WTC11 (cell line): ENCODE results near the gene HS3ST1. TPM values are rescaled to one million over a fixed set of nuclear protein-coding genes. Genes with fewer than 3 reads are reported as not detected.

Experiments
- ATAC-seq: fragments of 200-7000 bp; cut with Tn5 transposase; 2 replicates; pipeline ENCODE4 v1.10.0; 2021; ENCODE audit warnings: mild to moderate bottlenecking, moderate library complexity
- CTCF ChIA-PET: fragments of 300-600 bp; sonication (Branson Sonifier 250); formaldehyde crosslinking; loops from one replicate; lab custom pipeline; 2021; ENCODE audit warnings: antibody characterized with exemption; lab: Charles Lee
- POLR2A ChIA-PET: fragments of 350-600 bp; sonication (Branson Sonifier 250); formaldehyde crosslinking; loops from one replicate; lab custom pipeline; 2021; ENCODE audit warnings: antibody characterized with exemption; lab: Charles Lee
- DNase-seq: peaks from one replicate; pipeline ENCODE4 v3.0.0; 2021; ENCODE audit warnings: low spot score
- H3K27ac Mint-ChIP-seq: 2 replicates; pipeline ENCODE4 v1.8.0; 2021; ENCODE audit warnings: mixed read lengths
- H3K27me3 Mint-ChIP-seq: 2 replicates; pipeline ENCODE4 v1.8.0; 2021; ENCODE audit warnings: low read depth, mild to moderate bottlenecking, moderate library complexity, mixed read lengths
- H3K36me3 Mint-ChIP-seq: 2 replicates; pipeline ENCODE4 v1.8.0; 2021; ENCODE audit warnings: mixed read lengths
- H3K4me1 Mint-ChIP-seq: 2 replicates; pipeline ENCODE4 v1.8.0; 2022; ENCODE audit warnings: mixed read lengths
- H3K4me3 Mint-ChIP-seq: 2 replicates; pipeline ENCODE4 v1.8.0; 2021; ENCODE audit warnings: mild to moderate bottlenecking, moderate library complexity, mixed read lengths
- H3K9me3 Mint-ChIP-seq: 2 replicates; pipeline ENCODE4 v1.8.0; 2021; ENCODE audit warnings: mixed read lengths
- ATF6 ChIP-seq: sonication (generic); formaldehyde crosslinking; IDR thresholded peaks from 2 replicates; pipeline ENCODE4 v1.8.1; 2023; ENCODE audit warnings: mild to moderate bottlenecking, missing genetic modification reagents
- ESRRA ChIP-seq: sonication (generic); formaldehyde crosslinking; IDR thresholded peaks from 2 replicates; pipeline ENCODE4 v1.8.1; 2022; ENCODE audit warnings: mild to moderate bottlenecking, missing genetic modification reagents, borderline replicate concordance
- FOXJ3 ChIP-seq: sonication (generic); formaldehyde crosslinking; IDR thresholded peaks from 2 replicates; pipeline ENCODE4 v1.9.0; 2021; ENCODE audit warnings: missing genetic modification reagents, mild to moderate bottlenecking, borderline replicate concordance
- GTF2I ChIP-seq: fragments of 250-450 bp; sonication (Bioruptor Pico); conservative IDR thresholded peaks from 2 replicates; pipeline ENCODE4 v1.4.0; 2021; ENCODE audit warnings: mild to moderate bottlenecking
- HMGA2 ChIP-seq: fragments of 250-450 bp; sonication (Bioruptor Pico); IDR thresholded peaks from 2 replicates; pipeline ENCODE4 v1.4.0; 2021; ENCODE audit warnings: mild to moderate bottlenecking, moderate library complexity
- IRF1 ChIP-seq: sonication (generic); formaldehyde crosslinking; IDR thresholded peaks from 2 replicates; pipeline ENCODE4 v1.8.0; 2023; ENCODE audit warnings: missing genetic modification reagents
- NFATC4 ChIP-seq: fragments of 250-450 bp; sonication (Bioruptor Pico); IDR thresholded peaks from 2 replicates; pipeline ENCODE4 v1.9.0; 2021; ENCODE audit warnings: mild to moderate bottlenecking
- NR1H2 ChIP-seq: sonication (generic); formaldehyde crosslinking; IDR thresholded peaks from 2 replicates; pipeline ENCODE4 v1.9.0; 2021; ENCODE audit warnings: mild to moderate bottlenecking, moderate library complexity, missing genetic modification reagents
- OVOL2 ChIP-seq: fragments of 250-450 bp; sonication (Bioruptor Pico); IDR thresholded peaks from 2 replicates; pipeline ENCODE4 v1.9.0; 2021; ENCODE audit warnings: mild to moderate bottlenecking, borderline replicate concordance
- SMAD4 ChIP-seq: sonication (generic); formaldehyde crosslinking; IDR thresholded peaks from 2 replicates; pipeline ENCODE4 v1.8.0; 2022; ENCODE audit warnings: mild to moderate bottlenecking, missing genetic modification reagents
- SOX15 ChIP-seq: fragments of 250-450 bp; sonication (Bioruptor Pico); IDR thresholded peaks from 2 replicates; pipeline ENCODE4 v1.9.0; 2021; ENCODE audit warnings: mild to moderate bottlenecking
- SP1 ChIP-seq: sonication (generic); formaldehyde crosslinking; conservative IDR thresholded peaks from 2 replicates; pipeline ENCODE4 v1.8.1; 2022; ENCODE audit warnings: missing genetic modification reagents
- USF1 ChIP-seq: sonication (generic); formaldehyde crosslinking; IDR thresholded peaks from 2 replicates; pipeline ENCODE4 v1.8.0; 2022; ENCODE audit warnings: mild to moderate bottlenecking, missing genetic modification reagents
- ZNF317 ChIP-seq: sonication (generic); formaldehyde crosslinking; IDR thresholded peaks from 2 replicates; pipeline ENCODE4 v1.8.1; 2023; ENCODE audit warnings: low read depth, mild to moderate bottlenecking, moderate library complexity, missing genetic modification reagents, borderline replicate concordance
- total RNA-seq: library from RNA; stranded (reverse); gene quantifications from 3 replicates; pipeline ENCODE4 v1.2.3, GENCODE V29; 2021
- TF ChIP-seq, protein P1 (sequence below): sonication (generic); formaldehyde crosslinking; IDR thresholded peaks from 2 replicates; pipeline ENCODE4 v1.8.1; 2023; ENCODE audit warnings: mild to moderate bottlenecking, missing genetic modification reagents, moderate library complexity
- TF ChIP-seq, protein P2 (sequence below): sonication (generic); formaldehyde crosslinking; IDR thresholded peaks from 2 replicates; pipeline ENCODE4 v1.8.0; 2022; ENCODE audit warnings: missing genetic modification reagents
- TF ChIP-seq, protein P3 (sequence below): sonication (generic); formaldehyde crosslinking; IDR thresholded peaks from 2 replicates; pipeline ENCODE4 v1.8.1; 2022; ENCODE audit warnings: mild to moderate bottlenecking, moderate library complexity, missing genetic modification reagents
- TF ChIP-seq, protein P4 (sequence below): fragments of 250-450 bp; sonication (Bioruptor Pico); IDR thresholded peaks from 2 replicates; pipeline ENCODE4 v2.1.2; 2022; ENCODE audit warnings: mild to moderate bottlenecking, moderate library complexity
- TF ChIP-seq, protein P5 (sequence below): sonication (generic); formaldehyde crosslinking; IDR thresholded peaks from 2 replicates; pipeline ENCODE4 v1.8.0; 2022; ENCODE audit warnings: mild to moderate bottlenecking, missing genetic modification reagents

Gene HS3ST1
- total RNA-seq, 1 experiment from 2014 or later = 0.52 TPM

DNA sequence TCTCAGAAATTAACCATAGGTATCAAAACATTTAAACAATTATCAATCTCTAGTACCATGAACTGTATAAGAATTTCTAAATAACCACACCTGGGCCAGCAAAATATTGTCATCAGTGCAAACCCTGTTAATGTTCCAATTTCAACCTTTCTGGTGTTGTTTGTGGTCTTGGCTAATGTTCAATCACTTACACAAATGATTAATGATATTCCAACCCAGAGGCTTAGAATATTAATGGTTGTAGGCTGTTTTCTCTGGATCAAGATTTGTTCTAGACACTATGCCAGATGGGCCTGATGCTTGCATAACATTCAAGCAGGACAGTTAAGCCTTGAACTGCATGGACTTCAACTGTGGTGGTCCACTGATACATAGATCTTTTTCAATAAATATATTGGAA, 69.1 kb downstream of the HS3ST1 start:
- Mint-ChIP-seq H3K27me3 (peaks cover 3% of the 10 kb centered on the region), H3K4me1 (peaks cover 2% of the 10 kb centered on the region; the same call in 1 of the 2 replicates), H3K4me3 (no peak overlapping the region), H3K27ac (no peak overlapping the region), H3K36me3 (peaks cover 48% of the 10 kb centered on the region), H3K9me3 (peaks cover 79% of the 10 kb centered on the region)
- ATAC-seq (no peak), DNase-seq (no peak)
- TF ChIP-seq, protein P1, sequence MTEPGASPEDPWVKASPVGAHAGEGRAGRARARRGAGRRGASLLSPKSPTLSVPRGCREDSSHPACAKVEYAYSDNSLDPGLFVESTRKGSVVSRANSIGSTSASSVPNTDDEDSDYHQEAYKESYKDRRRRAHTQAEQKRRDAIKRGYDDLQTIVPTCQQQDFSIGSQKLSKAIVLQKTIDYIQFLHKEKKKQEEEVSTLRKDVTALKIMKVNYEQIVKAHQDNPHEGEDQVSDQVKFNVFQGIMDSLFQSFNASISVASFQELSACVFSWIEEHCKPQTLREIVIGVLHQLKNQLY = no peak
- no peak for TF ChIP-seq USF1 (CRISPR knock-in tag)
- TF ChIP-seq NR1H2 (CRISPR knock-in tag) = no peak
- POLR2A ChIA-PET = no interaction called here
- CTCF ChIA-PET = no interaction called here

DNA sequence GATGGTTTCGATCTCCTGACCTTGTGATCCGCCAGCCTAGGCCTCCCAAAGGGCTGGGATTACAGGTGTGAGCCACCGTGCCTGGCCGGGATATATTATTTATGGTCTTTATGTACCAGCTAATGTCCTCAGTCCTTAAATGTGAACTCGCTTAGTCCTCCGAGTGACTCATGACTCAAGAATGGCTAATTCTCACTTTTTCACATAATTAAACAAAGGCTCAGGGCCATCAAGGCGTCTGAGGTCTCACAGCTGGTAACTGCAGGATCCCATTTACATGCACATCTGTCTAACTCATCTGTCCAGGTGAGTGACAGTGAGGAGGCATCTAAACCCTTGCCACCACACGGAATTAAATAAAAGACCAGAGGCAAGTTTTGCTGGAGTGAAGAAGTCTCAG, 73.5 kb downstream of the HS3ST1 start:
- peaks cover 56% of the 10 kb centered on the region for H3K36me3 Mint-ChIP-seq
- no peak for TF ChIP-seq SMAD4
- no peak for TF ChIP-seq SOX15
- TF ChIP-seq, protein P2, sequence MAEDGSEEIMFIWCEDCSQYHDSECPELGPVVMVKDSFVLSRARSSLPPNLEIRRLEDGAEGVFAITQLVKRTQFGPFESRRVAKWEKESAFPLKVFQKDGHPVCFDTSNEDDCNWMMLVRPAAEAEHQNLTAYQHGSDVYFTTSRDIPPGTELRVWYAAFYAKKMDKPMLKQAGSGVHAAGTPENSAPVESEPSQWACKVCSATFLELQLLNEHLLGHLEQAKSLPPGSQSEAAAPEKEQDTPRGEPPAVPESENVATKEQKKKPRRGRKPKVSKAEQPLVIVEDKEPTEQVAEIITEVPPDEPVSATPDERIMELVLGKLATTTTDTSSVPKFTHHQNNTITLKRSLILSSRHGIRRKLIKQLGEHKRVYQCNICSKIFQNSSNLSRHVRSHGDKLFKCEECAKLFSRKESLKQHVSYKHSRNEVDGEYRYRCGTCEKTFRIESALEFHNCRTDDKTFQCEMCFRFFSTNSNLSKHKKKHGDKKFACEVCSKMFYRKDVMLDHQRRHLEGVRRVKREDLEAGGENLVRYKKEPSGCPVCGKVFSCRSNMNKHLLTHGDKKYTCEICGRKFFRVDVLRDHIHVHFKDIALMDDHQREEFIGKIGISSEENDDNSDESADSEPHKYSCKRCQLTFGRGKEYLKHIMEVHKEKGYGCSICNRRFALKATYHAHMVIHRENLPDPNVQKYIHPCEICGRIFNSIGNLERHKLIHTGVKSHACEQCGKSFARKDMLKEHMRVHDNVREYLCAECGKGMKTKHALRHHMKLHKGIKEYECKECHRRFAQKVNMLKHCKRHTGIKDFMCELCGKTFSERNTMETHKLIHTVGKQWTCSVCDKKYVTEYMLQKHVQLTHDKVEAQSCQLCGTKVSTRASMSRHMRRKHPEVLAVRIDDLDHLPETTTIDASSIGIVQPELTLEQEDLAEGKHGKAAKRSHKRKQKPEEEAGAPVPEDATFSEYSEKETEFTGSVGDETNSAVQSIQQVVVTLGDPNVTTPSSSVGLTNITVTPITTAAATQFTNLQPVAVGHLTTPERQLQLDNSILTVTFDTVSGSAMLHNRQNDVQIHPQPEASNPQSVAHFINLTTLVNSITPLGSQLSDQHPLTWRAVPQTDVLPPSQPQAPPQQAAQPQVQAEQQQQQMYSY (CRISPR knock-in tag) = no peak
- no peak for TF ChIP-seq SP1 (CRISPR knock-in tag)
- no peak for TF ChIP-seq NFATC4
- TF ChIP-seq OVOL2 (CRISPR knock-in tag) = no peak
- TF ChIP-seq, protein P3, sequence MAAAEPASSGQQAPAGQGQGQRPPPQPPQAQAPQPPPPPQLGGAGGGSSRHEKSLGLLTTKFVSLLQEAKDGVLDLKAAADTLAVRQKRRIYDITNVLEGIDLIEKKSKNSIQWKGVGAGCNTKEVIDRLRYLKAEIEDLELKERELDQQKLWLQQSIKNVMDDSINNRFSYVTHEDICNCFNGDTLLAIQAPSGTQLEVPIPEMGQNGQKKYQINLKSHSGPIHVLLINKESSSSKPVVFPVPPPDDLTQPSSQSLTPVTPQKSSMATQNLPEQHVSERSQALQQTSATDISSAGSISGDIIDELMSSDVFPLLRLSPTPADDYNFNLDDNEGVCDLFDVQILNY (CRISPR knock-in tag) = no peak
- no peak for TF ChIP-seq IRF1 (CRISPR knock-in tag)

DNA sequence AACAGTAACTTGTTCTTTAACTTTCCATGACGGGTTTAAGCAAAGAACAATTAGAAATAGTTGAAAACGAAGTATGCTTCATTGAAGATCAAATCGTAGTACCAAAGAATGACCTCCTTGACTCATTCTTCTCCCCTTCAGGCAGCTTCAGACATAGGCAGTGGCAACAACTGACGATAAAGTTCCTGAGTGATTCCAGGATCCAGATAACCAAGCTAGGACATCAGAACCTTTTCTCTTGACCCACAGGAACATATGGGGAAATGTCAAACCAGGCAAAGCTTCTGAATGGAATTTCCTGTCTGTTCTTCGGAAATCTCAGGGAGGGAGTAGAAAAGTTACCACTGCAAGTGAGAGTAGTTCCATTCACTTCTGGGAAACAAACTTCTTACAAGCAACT, 74.2 kb downstream of the HS3ST1 start:
- ATAC-seq = no peak
- TF ChIP-seq, protein P4, sequence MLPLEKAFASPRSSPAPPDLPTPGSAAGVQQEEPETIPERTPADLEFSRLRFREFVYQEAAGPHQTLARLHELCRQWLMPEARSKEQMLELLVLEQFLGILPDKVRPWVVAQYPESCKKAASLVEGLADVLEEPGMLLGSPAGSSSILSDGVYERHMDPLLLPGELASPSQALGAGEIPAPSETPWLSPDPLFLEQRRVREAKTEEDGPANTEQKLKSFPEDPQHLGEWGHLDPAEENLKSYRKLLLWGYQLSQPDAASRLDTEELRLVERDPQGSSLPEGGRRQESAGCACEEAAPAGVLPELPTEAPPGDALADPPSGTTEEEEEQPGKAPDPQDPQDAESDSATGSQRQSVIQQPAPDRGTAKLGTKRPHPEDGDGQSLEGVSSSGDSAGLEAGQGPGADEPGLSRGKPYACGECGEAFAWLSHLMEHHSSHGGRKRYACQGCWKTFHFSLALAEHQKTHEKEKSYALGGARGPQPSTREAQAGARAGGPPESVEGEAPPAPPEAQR = no peak
- TF ChIP-seq GTF2I (no peak), HMGA2 (no peak), ESRRA (no peak), FOXJ3 (CRISPR knock-in tag) (no peak), ATF6 (CRISPR knock-in tag) (no peak), USF1 (CRISPR knock-in tag) (no peak), ZNF317 (CRISPR knock-in tag) (no peak)
- TF ChIP-seq, protein P5, sequence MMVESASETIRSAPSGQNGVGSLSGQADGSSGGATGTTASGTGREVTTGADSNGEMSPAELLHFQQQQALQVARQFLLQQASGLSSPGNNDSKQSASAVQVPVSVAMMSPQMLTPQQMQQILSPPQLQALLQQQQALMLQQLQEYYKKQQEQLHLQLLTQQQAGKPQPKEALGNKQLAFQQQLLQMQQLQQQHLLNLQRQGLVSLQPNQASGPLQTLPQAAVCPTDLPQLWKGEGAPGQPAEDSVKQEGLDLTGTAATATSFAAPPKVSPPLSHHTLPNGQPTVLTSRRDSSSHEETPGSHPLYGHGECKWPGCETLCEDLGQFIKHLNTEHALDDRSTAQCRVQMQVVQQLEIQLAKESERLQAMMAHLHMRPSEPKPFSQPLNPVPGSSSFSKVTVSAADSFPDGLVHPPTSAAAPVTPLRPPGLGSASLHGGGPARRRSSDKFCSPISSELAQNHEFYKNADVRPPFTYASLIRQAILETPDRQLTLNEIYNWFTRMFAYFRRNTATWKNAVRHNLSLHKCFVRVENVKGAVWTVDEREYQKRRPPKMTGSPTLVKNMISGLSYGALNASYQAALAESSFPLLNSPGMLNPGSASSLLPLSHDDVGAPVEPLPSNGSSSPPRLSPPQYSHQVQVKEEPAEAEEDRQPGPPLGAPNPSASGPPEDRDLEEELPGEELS (CRISPR knock-in tag) = no peak

More for the DNA sequence above, 73.5 kb downstream of the HS3ST1 start:
- Mint-ChIP-seq H3K9me3 (peaks cover 77% of the 10 kb centered on the region), H3K4me3 (no peak overlapping the region), H3K27ac (no peak overlapping the region), H3K27me3 (no peaks in the 10 kb centered on the region; the same call in none of the 2 replicates), H3K4me1 (peaks cover 2% of the 10 kb centered on the region; the same call in 1 of the 2 replicates)
- ChIA-PET POLR2A (interaction anchor here (0.6 kb wide), 1 partner anchor 49 kb away, joined by 7 read pairs; no protein-coding TSS in a partner anchor), CTCF (no interaction called here)
- no peak for DNase-seq
- no peak for ATAC-seq

More for the DNA sequence above, 74.2 kb downstream of the HS3ST1 start:
- no peak overlapping the region for H3K27ac Mint-ChIP-seq
- CTCF ChIA-PET = no interaction called here
- peaks cover 57% of the 10 kb centered on the region for H3K36me3 Mint-ChIP-seq
- no peaks in the 10 kb centered on the region; the same call in none of the 2 replicates for H3K27me3 Mint-ChIP-seq
- POLR2A ChIA-PET = no interaction called here
- H3K4me1 Mint-ChIP-seq = peaks cover 2% of the 10 kb centered on the region; the same call in 1 of the 2 replicates
- DNase-seq = no peak
- peaks cover 79% of the 10 kb centered on the region for H3K9me3 Mint-ChIP-seq
- no peak overlapping the region for H3K4me3 Mint-ChIP-seq
